GM23248 (cell line): ENCODE results near the gene COP1. TPM values are rescaled to one million over a fixed set of nuclear protein-coding genes. Genes with fewer than 3 reads are reported as not detected.

Experiments
- DNase-seq: peaks from one replicate; pipeline ENCODE4 v3.0.0-alpha.2; 2015
- H2AFZ ChIP-seq: fragments of 200-600 bp; sonication (generic); 2 replicates; pipeline ENCODE4 v1.6.1; 2016; ENCODE audit warnings: antibody characterized with exemption
- H3F3A ChIP-seq: fragments of 200-600 bp; sonication (generic); 2 replicates; pipeline ENCODE4 v1.6.1; 2016; ENCODE audit warnings: mild to moderate bottlenecking, antibody characterized with exemption, mixed run types; ENCODE audit not compliant: insufficient read depth
- H3K27ac ChIP-seq: fragments of 200-600 bp; sonication (generic); 2 replicates; pipeline ENCODE4 v1.5.1; 2016; ENCODE audit warnings: mild to moderate bottlenecking
- H3K27me3 ChIP-seq: fragments of 200-600 bp; sonication (generic); replicated peaks from 2 replicates; pipeline ENCODE4 v1.6.1; 2016; ENCODE audit warnings: mild to moderate bottlenecking; ENCODE audit not compliant: insufficient read depth
- H3K36me3 ChIP-seq: fragments of 200-600 bp; sonication (generic); 2 replicates; pipeline ENCODE4 v1.6.1; 2016; ENCODE audit warnings: low read depth, mild to moderate bottlenecking
- H3K4me1 ChIP-seq: fragments of 200-600 bp; sonication (generic); 2 replicates; pipeline ENCODE4 v1.6.1; 2016; ENCODE audit warnings: mild to moderate bottlenecking; ENCODE audit not compliant: insufficient read depth
- H3K4me2 ChIP-seq: fragments of 200-600 bp; sonication (generic); one replicate; pipeline ENCODE4 v1.6.1; 2016; ENCODE audit warnings: mild to moderate bottlenecking; ENCODE audit not compliant: unreplicated experiment
- H3K4me3 ChIP-seq: fragments of 200-600 bp; sonication (generic); 2 replicates; pipeline ENCODE4 v1.5.1; 2016; ENCODE audit warnings: mild to moderate bottlenecking
- H3K79me2 ChIP-seq: fragments of 200-600 bp; sonication (generic); 2 replicates; pipeline ENCODE4 v1.6.1; 2016; ENCODE audit warnings: mild to moderate bottlenecking; ENCODE audit not compliant: insufficient read depth
- H3K9ac ChIP-seq: fragments of 200-600 bp; sonication (generic); 2 replicates; pipeline ENCODE4 v1.6.1; 2016; ENCODE audit warnings: mild to moderate bottlenecking
- H3K9me2 ChIP-seq: fragments of 200-600 bp; sonication (generic); 2 replicates; pipeline ENCODE4 v1.6.1; 2016; ENCODE audit warnings: mixed run types, mild to moderate bottlenecking, moderate library complexity; ENCODE audit not compliant: insufficient read depth
- H3K9me3 ChIP-seq: fragments of 200-600 bp; sonication (generic); one replicate; pipeline ENCODE4 v1.6.1; 2017; ENCODE audit warnings: low read depth
- H4K20me1 ChIP-seq: fragments of 200-600 bp; sonication (generic); 2 replicates; pipeline ENCODE4 v1.6.0; 2016; ENCODE audit not compliant: insufficient read depth
- EZH2 ChIP-seq: fragments of 200-600 bp; sonication (generic); IDR thresholded peaks from 2 replicates; pipeline ENCODE4 v1.6.1; 2018; ENCODE audit warnings: antibody characterized with exemption, mild to moderate bottlenecking; ENCODE audit not compliant: insufficient read depth, poor library complexity, severe bottlenecking
- EZH2phosphoT487 ChIP-seq: fragments of 200-600 bp; sonication (generic); IDR thresholded peaks from 2 replicates; pipeline ENCODE4 v1.6.1; 2018; ENCODE audit warnings: antibody characterized with exemption, moderate library complexity, mild to moderate bottlenecking, low read depth; ENCODE audit not compliant: insufficient read depth
- WGBS, 2 experiments: methylation state at CpG; one replicate each; pipeline ENCODE4 v1.1.6; 2015 to 2017; ENCODE audit warnings: low lambda C conversion rate in 2 of 2, low coverage in 1 of 2; ENCODE audit errors: missing lambda C conversion rate in 2 of 2; 5-methylcytosine and 5-hydroxymethylcytosine counted together
- in situ Hi-C: fragments of 300-500 bp; cut with MboI; formaldehyde crosslinking; loops from 2 replicates; pipeline ENCODE4 v1.15.0; 2020
- polyA plus RNA-seq: library from polyadenylated mRNA; unstranded; fragments of >200 nt; fragmentation: Nextera tagmentation; extraction: Ambion mirVana; gene quantifications from 2 replicates; pipeline ENCODE4 v1.2.1, GENCODE V29; 2016
- total RNA-seq: library from RNA; depleted of rRNA; stranded (reverse); fragments of >200 nt; shearing (Covaris generic); gene quantifications from 2 replicates; pipeline ENCODE4 v1.2.3, GENCODE V29; 2014

COP1 gene
- total and polyA plus RNA-seq, 2 experiments from 2014 or later, result 42.4 to 55.1 TPM

GRCh38 chr1:175906370-175906769 is 300.7 kb downstream of the COP1 start:
- H3K9me3 ChIP-seq, result no peaks in the 10 kb centered on the region
- no peak for DNase-seq
- TF ChIP-seq EZH2 (no peak), EZH2phosphoT487 (no peak)

GRCh38 chr1:175904808-175905207 is 302.3 kb downstream of the COP1 start:
- in situ Hi-C loops, result no loop called here

More at GRCh38 chr1:175906370-175906769, 300.7 kb downstream of the COP1 start:
- no peak overlapping the region for H3K9ac ChIP-seq
- H3F3A ChIP-seq, result no peaks in the 10 kb centered on the region
- in situ Hi-C loops, result no loop called here
- 82 to 87% methylated on average over 3 of the region's 3 CpGs for WGBS, 2 experiments
- H3K27ac ChIP-seq, result no peak overlapping the region
- H3K4me3 ChIP-seq, result no peak overlapping the region
- no peak overlapping the region for H3K4me2 ChIP-seq
- H4K20me1 ChIP-seq, result no peaks in the 10 kb centered on the region
- 0 out of 2 replicates have a peak, but pooled peaks cover 4% of the 10 kb centered on the region for H3K36me3 ChIP-seq
- H3K27me3 ChIP-seq, result no peaks in the 10 kb centered on the region
- no peak overlapping the region for H2AFZ ChIP-seq
- no peaks in the 10 kb centered on the region for H3K4me1 ChIP-seq
- no peaks in the 10 kb centered on the region for H3K9me2 ChIP-seq
- no peaks in the 10 kb centered on the region for H3K79me2 ChIP-seq

GRCh38 chr1:175902281-175902680 is 304.8 kb downstream of the COP1 start:
- no peaks in the 10 kb centered on the region for H3K36me3 ChIP-seq
- in situ Hi-C loops, result no loop called here
- no peaks in the 10 kb centered on the region for H3K79me2 ChIP-seq
- 0 out of 2 replicates have a peak, but pooled peaks cover 9% of the 10 kb centered on the region for H3F3A ChIP-seq
- H3K9me2 ChIP-seq, result no peaks in the 10 kb centered on the region
- no peak for TF ChIP-seq EZH2phosphoT487
- no peak for TF ChIP-seq EZH2
- no peak overlapping the region for H3K9ac ChIP-seq
- H3K9me3 ChIP-seq, result no peaks in the 10 kb centered on the region
- H3K27ac ChIP-seq, result no peak overlapping the region
- no peak overlapping the region for H3K4me3 ChIP-seq
- WGBS, 2 experiments, result 90 to 92% methylated on average over 8 of the region's 8 CpGs
- no peaks in the 10 kb centered on the region for H3K27me3 ChIP-seq
- H4K20me1 ChIP-seq, result no peaks in the 10 kb centered on the region
- no peak for DNase-seq
- no peak overlapping the region for H2AFZ ChIP-seq
- H3K4me1 ChIP-seq, result 0 out of 2 replicates have a peak, but pooled peaks cover 3% of the 10 kb centered on the region
- H3K4me2 ChIP-seq, result no peak overlapping the region

More at GRCh38 chr1:175904808-175905207, 302.3 kb downstream of the COP1 start:
- Histone ChIP-seq H4K20me1 (no peaks in the 10 kb centered on the region), H3K27me3 (no peaks in the 10 kb centered on the region), H2AFZ (no peak overlapping the region), H3K27ac (no peak overlapping the region), H3K4me1 (0 out of 2 replicates have a peak, but pooled peaks cover 3% of the 10 kb centered on the region), H3F3A (0 out of 2 replicates have a peak, but pooled peaks cover 8% of the 10 kb centered on the region), H3K9ac (no peak overlapping the region), H3K36me3 (0 out of 2 replicates have a peak, but pooled peaks cover 4% of the 10 kb centered on the region), H3K79me2 (no peaks in the 10 kb centered on the region), H3K9me3 (no peaks in the 10 kb centered on the region), H3K4me3 (no peak overlapping the region), H3K4me2 (no peak overlapping the region), H3K9me2 (no peaks in the 10 kb centered on the region)
- DNase-seq, result no peak
- 67 to 69% methylated on average over 3 of the region's 3 CpGs for WGBS, 2 experiments
- TF ChIP-seq EZH2, result no peak
- no peak for TF ChIP-seq EZH2phosphoT487

- H3K36me3 ChIP-seq, result no peaks in the 10 kb centered on the region
- DNase-seq, result no peak
- no peaks in the 10 kb centered on the region for H4K20me1 ChIP-seq
- H3K4me2 ChIP-seq, result no peak overlapping the region
- H3F3A ChIP-seq, result 0 out of 2 replicates have a peak, but pooled peaks cover 9% of the 10 kb centered on the region
- in situ Hi-C loops, result no loop called here
- H2AFZ ChIP-seq, result no peak overlapping the region
- H3K9me2 ChIP-seq, result no peaks in the 10 kb centered on the region
- TF ChIP-seq EZH2 (no peak), EZH2phosphoT487 (no peak)
- no peak overlapping the region for H3K27ac ChIP-seq
- H3K27me3 ChIP-seq, result no peaks in the 10 kb centered on the region
- H3K9ac ChIP-seq, result no peak overlapping the region
- 79% methylated on average over 5 of the region's 5 CpGs for WGBS, 2 experiments
- H3K79me2 ChIP-seq, result no peaks in the 10 kb centered on the region
- H3K4me3 ChIP-seq, result no peak overlapping the region
- H3K9me3 ChIP-seq, result no peaks in the 10 kb centered on the region
- 0 out of 2 replicates have a peak, but pooled peaks cover 3% of the 10 kb centered on the region for H3K4me1 ChIP-seq
Observed at GRCh38 chr1:175901076-175901836, 305.8 kb downstream of the COP1 start.
